ENCODE results near the gene ERICH2. TPM values are rescaled to one million over a fixed set of nuclear protein-coding genes. Genes with fewer than 3 reads are reported as not detected.

Gene ERICH2
- total RNA-seq, 1 donor from 2014 or later, result 2.6 TPM

DNA sequence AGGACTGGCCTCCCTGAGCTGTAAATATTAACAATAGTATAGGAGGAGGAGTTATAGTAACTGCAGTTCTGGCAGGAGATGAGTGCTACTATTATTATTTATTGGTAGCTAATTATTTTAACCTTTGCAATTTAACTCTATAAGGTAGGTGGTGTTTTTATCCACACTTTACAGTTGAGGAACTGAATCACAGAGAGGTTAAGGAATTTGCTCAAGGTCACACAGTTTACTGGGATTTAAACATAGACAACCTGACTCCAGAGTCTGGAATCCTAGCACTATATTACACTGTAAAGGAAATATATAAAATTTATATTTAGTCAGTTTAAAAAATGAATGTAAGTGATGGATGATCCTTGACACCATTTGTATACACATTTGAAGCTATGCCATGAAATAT is 2.1 kb downstream of the ERICH2 start:
- H3K36me3 Mint-ChIP-seq (ENCODE audit: low read depth), result peaks cover 2% of the 10 kb centered on the region
- peak overlapping the region; percentile 55 for H3K27ac Mint-ChIP-seq (ENCODE audit: unreplicated experiment)
- TF ChIP-seq, protein P1, sequence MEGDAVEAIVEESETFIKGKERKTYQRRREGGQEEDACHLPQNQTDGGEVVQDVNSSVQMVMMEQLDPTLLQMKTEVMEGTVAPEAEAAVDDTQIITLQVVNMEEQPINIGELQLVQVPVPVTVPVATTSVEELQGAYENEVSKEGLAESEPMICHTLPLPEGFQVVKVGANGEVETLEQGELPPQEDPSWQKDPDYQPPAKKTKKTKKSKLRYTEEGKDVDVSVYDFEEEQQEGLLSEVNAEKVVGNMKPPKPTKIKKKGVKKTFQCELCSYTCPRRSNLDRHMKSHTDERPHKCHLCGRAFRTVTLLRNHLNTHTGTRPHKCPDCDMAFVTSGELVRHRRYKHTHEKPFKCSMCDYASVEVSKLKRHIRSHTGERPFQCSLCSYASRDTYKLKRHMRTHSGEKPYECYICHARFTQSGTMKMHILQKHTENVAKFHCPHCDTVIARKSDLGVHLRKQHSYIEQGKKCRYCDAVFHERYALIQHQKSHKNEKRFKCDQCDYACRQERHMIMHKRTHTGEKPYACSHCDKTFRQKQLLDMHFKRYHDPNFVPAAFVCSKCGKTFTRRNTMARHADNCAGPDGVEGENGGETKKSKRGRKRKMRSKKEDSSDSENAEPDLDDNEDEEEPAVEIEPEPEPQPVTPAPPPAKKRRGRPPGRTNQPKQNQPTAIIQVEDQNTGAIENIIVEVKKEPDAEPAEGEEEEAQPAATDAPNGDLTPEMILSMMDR (IDR thresholded peaks at IDR 0.05), result no peak
- H3K4me1 Mint-ChIP-seq (ENCODE audit: low read depth), result peaks cover 12% of the 10 kb centered on the region
- H3K4me3 Mint-ChIP-seq (ENCODE audit: unreplicated experiment), result peak overlapping the region; percentile 5
- H3K9me3 Mint-ChIP-seq (ENCODE audit: low read depth), result no peaks in the 10 kb centered on the region
- H3K27me3 Mint-ChIP-seq (ENCODE audit: low read depth), result peaks cover 20% of the 10 kb centered on the region
- no peak for DNase-seq (ENCODE audit: low spot score)

DNA sequence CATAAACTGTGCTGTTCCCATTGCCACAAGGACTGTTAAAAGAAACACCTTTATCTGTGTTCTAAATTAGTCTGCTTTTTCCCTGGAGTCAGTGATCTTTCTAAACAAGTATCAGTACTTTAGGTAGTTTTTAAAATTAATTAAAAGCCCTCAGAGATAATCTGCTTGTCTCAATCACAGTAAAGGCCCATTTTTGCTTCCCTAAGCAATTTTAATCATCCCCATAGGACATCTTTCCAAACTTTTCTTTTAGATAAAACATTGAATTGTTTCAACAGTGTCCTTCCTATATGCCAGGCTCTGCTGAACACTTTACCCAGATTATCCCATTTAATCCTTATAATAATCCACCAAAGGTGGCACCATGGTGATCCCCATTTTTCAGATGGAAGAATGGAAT is 3.9 kb downstream of the ERICH2 start:
- Mint-ChIP-seq H3K27ac (ENCODE audit: unreplicated experiment) (no peak overlapping the region), H3K36me3 (ENCODE audit: low read depth) (peaks cover 2% of the 10 kb centered on the region), H3K9me3 (ENCODE audit: low read depth) (no peaks in the 10 kb centered on the region), H3K27me3 (ENCODE audit: low read depth) (peaks cover 24% of the 10 kb centered on the region), H3K4me1 (ENCODE audit: low read depth) (peaks cover 15% of the 10 kb centered on the region), H3K4me3 (ENCODE audit: unreplicated experiment) (no peak overlapping the region)
- DNase-seq (ENCODE audit: low spot score), result no peak
- TF ChIP-seq, protein P1 (IDR thresholded peaks at IDR 0.05), result no peak

DNA sequence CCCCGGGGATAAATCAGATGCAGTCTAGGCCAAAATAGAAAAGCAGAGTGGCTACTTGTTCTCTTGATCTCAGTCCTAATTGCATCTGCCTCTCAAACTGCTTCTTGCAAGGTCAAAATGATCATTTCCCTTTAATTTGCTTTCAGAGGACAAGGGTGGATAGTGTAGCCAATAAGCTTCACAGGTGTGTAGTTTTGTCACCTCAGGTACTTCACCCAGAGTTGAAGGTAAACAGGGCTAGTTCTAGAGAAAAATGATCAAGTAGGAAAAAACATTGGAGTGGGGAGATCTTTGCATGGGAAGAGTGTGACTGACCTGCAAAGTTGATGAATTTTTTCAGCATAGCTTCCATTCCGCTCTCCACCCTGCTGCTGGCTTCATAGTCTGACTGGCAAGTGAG is 8.7 kb downstream of the ERICH2 start:
- H3K4me1 Mint-ChIP-seq (ENCODE audit: low read depth), result peaks cover 5% of the 10 kb centered on the region
- peaks cover under 1% of the 10 kb centered on the region for H3K36me3 Mint-ChIP-seq (ENCODE audit: low read depth)
- no peak overlapping the region for H3K27ac Mint-ChIP-seq (ENCODE audit: unreplicated experiment)
- no peak overlapping the region for H3K4me3 Mint-ChIP-seq (ENCODE audit: unreplicated experiment)
- TF ChIP-seq, protein P1 (IDR thresholded peaks at IDR 0.05), result no peak
- DNase-seq (ENCODE audit: low spot score), result no peak
- H3K27me3 Mint-ChIP-seq (ENCODE audit: low read depth), result peaks cover 19% of the 10 kb centered on the region
- no peaks in the 10 kb centered on the region for H3K9me3 Mint-ChIP-seq (ENCODE audit: low read depth)

DNA sequence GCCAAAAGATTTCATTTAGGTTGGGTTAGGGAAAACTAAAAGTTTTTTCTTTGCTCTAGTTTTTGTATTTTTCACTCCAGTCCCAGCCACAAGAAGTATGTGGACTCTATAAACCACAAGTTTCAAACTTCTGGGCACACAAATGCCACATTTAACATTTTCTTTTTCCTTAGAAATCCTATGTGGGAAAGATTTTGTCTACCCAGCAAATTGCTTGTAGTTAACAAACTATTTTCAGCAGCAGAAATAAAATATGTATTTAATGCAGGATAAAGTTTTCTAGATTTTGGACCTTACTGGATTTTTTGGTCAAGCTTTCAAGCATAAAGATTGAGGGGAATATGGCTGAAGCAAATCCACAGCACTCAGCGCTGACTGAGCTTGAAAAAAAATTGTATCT is 9.1 kb downstream of the ERICH2 start:
- TF ChIP-seq, protein P1 (IDR thresholded peaks at IDR 0.05), result no peak
- no peaks in the 10 kb centered on the region for H3K36me3 Mint-ChIP-seq (ENCODE audit: low read depth)
- peaks cover 19% of the 10 kb centered on the region for H3K27me3 Mint-ChIP-seq (ENCODE audit: low read depth)
- peaks cover 5% of the 10 kb centered on the region for H3K4me1 Mint-ChIP-seq (ENCODE audit: low read depth)
- H3K27ac Mint-ChIP-seq (ENCODE audit: unreplicated experiment), result no peak overlapping the region
- H3K4me3 Mint-ChIP-seq (ENCODE audit: unreplicated experiment), result no peak overlapping the region
- no peaks in the 10 kb centered on the region for H3K9me3 Mint-ChIP-seq (ENCODE audit: low read depth)
- no peak for DNase-seq (ENCODE audit: low spot score)

DNA sequence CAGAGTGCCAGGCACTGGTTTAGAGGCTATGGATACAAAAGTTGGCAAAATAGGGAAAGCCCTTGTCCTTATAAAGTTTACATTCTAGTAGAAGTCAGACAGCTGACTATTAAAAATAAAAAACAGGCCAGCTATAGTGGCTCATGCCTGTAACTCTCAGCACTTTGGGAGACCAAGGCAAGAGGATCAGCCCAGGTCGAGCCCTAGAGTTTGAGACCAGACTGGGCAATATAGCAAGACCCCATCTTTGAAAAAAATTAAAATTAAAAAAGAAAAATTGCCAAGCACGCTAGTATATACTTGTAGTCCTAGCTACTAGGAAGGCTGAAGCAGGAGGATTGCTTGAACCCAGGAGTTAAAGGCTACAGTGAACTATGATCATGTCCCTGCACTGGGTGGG is 12.5 kb downstream of the ERICH2 start:
- Mint-ChIP-seq H3K9me3 (ENCODE audit: low read depth) (no peaks in the 10 kb centered on the region), H3K4me3 (ENCODE audit: unreplicated experiment) (no peak overlapping the region), H3K36me3 (ENCODE audit: low read depth) (no peaks in the 10 kb centered on the region), H3K4me1 (ENCODE audit: low read depth) (peaks cover 5% of the 10 kb centered on the region), H3K27ac (ENCODE audit: unreplicated experiment) (no peak overlapping the region), H3K27me3 (ENCODE audit: low read depth) (peaks cover 22% of the 10 kb centered on the region)
- TF ChIP-seq, protein P1 (IDR thresholded peaks at IDR 0.05), result no peak
- no peak for DNase-seq (ENCODE audit: low spot score)

Data from chondrocyte (in vitro differentiated cells).